Mucosa of stomach (tissue), 1 donor: ENCODE data around the gene ZNF813.
"Not testable (repeated sequence)": the region's sequence is repeated elsewhere in the genome, so short reads cannot be mapped to it uniquely, and the experiment has no call there.

Source experiments
- H3K27me3 ChIP-seq: one replicate; pipeline ENCODE4 v1.7.0; 2013; ENCODE audit warnings: mild to moderate bottlenecking, low read length; ENCODE audit not compliant: control insufficient read depth, insufficient read depth
- H3K36me3 ChIP-seq: one replicate; pipeline ENCODE4 v1.7.0; 2013; ENCODE audit warnings: low read length; ENCODE audit not compliant: control insufficient read depth, insufficient read depth
- H3K4me1 ChIP-seq: one replicate; pipeline ENCODE4 v1.7.0; 2013; ENCODE audit warnings: mild to moderate bottlenecking, low read length; ENCODE audit not compliant: control insufficient read depth, insufficient read depth
- H3K4me3 ChIP-seq: one replicate; pipeline ENCODE4 v1.7.0; 2013; ENCODE audit warnings: low read length
- H3K9ac ChIP-seq: one replicate; pipeline ENCODE4 v1.7.0; 2013; ENCODE audit warnings: mild to moderate bottlenecking, low read length, moderate library complexity
- H3K9me3 ChIP-seq: one replicate; pipeline ENCODE4 v1.7.0; 2013; ENCODE audit warnings: mild to moderate bottlenecking, low read length, moderate library complexity; ENCODE audit not compliant: control insufficient read depth
- donor health status: Pancreatic carcinoma.

The ZNF813 gene

DNA sequence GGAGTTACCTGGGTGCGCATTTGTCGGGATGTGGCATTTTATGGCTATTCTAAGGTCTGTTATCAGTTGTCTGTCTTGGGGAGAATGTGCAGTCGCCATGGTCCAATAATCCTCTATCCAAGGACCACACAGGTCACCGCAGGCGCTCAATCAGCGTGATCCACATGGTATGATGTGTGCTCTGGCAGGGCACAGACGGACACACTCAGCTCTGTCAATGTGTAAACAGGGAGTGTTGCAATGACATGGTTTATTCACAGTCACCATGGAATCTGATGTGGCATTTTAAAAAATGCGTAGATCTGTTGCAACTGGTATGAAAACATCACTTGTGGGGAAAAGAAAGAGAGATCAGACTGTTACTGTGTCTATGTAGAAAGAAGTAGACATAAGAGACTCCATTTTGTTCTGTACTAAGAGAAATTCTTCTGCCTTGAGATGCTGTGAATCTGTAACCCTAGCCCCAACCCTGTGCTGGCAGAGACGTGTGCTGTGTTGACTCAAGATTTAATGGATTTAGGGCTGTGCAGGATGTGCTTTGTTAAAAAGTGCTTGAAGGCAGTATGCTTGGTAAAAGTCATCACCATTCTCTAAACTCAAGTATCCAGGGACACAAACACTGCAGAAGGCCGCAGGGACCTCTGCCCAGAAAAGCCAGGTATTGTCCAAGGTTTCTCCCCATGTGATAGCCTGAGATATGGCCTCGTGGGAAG, 29.9 kb downstream of the ZNF813 start:
- H3K9me3 ChIP-seq, H3K36me3 ChIP-seq, H3K4me3 ChIP-seq, H3K9ac ChIP-seq, H3K27me3 ChIP-seq, H3K4me1 ChIP-seq: not testable (repeated sequence)

DNA sequence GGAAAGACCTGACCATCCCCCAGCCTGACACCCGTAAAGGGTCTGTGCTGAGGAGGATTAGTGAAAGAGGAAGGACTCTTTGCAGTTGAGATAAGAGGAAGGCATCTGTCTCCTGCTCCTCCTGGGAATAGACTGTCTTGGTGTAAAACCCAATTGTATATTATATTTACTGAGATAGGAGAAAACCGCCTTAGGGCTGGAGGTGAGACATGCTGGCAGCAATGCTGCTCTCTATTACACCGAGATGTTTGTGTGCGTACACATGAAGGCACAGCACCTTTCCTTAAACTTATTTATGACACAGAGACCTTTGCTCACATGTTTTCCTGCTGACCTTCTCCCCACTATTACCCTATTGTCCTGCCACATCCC, 30.5 kb downstream of the ZNF813 start:
- not testable (repeated sequence) for H3K36me3 ChIP-seq, H3K27me3 ChIP-seq, H3K4me3 ChIP-seq, H3K4me1 ChIP-seq, H3K9ac ChIP-seq, H3K9me3 ChIP-seq

DNA sequence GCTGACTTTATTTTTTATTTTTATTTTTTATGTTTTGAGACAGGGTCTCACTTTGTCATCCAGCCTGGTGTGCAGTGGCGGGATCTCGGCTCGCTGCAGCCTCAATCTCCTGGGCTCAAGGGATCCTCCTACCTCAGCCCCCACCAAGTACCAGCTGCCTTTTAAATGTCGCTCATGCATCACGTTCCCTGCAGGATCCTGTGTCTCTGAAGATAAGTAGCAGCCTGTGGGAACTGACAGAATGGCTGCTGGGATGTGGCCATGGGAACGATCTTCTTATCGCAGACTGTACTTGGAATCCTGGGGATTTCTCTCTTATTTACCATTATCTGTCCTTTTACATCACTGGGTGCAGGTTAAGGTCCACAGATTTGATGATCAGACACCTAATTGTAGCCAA, 35.6 kb downstream of the ZNF813 start:
- not testable (repeated sequence) for H3K9ac ChIP-seq, H3K4me3 ChIP-seq, H3K36me3 ChIP-seq, H3K27me3 ChIP-seq, H3K4me1 ChIP-seq, H3K9me3 ChIP-seq

DNA sequence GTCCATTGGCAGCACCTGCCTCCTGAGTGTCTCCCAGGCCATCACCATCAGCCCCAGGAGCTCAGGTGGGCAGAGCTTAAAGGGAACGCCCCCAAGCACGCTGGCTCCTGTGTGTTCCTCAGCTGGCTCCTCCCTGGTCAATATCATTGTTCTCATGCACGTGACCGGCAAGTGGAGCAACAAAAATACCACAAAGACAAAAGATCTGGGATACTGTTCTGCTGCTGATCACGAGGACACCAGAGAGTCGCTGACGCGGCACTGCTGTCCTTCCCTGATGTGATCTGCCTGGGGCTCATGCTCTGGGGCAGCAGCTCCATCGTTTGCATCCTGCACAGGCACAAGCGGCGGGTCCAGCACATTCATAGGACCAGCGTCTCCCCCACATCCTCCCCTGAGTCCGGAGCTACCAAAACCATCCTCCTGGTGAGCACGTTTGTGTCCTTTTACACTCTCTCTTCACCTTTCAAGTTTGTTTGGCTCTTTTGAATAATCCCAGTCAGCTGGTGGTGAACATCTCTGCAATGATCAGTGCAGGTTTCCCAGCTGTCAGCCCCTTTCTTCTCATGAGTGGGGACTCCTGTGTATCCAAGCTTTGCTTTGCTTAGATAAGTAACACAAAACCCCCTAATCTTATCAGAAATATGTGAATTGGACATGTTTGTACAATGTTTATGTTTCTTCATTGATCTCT, 36.3 kb downstream of the ZNF813 start:
- not testable (repeated sequence) for H3K27me3 ChIP-seq, H3K4me3 ChIP-seq, H3K9ac ChIP-seq, H3K36me3 ChIP-seq, H3K4me1 ChIP-seq, H3K9me3 ChIP-seq

DNA sequence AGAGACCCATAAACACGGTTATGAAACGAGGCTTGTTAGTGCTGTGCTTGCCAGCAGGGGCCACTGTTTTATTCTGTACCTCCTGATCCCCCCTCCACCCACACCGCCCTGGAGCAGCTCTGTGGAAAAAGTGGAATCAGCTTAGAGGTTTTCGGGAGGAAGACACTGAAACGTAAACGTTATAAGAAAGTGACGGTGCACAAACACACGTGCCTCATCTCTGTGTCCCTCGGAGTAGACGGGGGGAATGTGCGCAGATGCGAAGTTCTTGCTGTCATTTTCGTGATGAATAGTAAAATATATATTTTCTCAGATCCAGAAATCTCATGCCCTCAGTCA, 36.8 kb downstream of the ZNF813 start:
- not testable (repeated sequence) for H3K27me3 ChIP-seq, H3K9ac ChIP-seq, H3K4me1 ChIP-seq, H3K9me3 ChIP-seq, H3K4me3 ChIP-seq, H3K36me3 ChIP-seq

DNA sequence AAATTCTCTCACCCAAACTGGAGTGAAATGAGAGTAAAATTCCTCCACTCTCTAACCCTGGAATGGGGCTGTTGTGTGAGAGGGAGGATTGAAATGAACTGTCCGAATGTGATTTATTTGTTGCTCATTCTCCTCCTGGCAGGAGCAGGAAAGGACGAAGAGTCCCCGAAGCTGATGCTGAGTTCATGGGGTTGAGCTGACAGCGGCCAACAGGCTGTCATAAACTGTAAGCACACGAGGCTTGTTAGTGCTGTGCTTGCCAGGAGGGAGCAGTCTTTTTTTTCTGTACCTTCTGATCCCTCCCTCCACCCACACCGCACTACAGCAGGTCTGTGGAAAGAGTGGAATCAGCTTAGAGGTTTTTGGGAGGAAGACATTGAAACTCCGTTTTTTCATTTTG, 37.4 kb downstream of the ZNF813 start:
- H3K4me3 ChIP-seq = no peak overlapping the region
- no peaks in the 10 kb centered on the region for H3K27me3 ChIP-seq

DNA sequence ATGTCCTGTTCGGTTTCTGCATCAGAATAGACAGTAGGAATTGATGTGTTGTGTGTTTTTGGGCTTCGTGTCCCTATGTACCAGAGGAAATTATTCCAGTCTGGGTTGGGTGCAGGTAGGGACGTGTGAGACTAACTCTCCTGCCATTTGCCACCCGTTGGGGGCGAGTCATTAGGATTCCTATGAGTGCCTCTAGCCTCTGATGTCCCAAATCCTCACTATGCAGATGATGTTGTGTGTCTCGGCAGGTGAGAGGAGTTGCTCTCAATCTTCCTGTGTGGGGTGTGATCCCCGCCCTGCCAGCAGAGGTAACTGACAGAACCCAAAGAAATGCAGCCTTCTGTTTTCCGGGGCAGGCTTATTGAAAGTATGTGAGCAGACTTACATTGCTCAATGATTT, 39.2 kb downstream of the ZNF813 start:
- no peaks in the 10 kb centered on the region for H3K4me1 ChIP-seq
- H3K9ac ChIP-seq = no peak overlapping the region
- H3K4me3 ChIP-seq = no peak overlapping the region
- no peaks in the 10 kb centered on the region for H3K9me3 ChIP-seq
- H3K36me3 ChIP-seq = no peaks in the 10 kb centered on the region
- H3K27me3 ChIP-seq = no peaks in the 10 kb centered on the region

More for the DNA sequence above, 37.4 kb downstream of the ZNF813 start:
- Histone ChIP-seq H3K9me3 (no peaks in the 10 kb centered on the region), H3K9ac (no peak overlapping the region), H3K4me1 (no peaks in the 10 kb centered on the region), H3K36me3 (no peaks in the 10 kb centered on the region)

DNA sequence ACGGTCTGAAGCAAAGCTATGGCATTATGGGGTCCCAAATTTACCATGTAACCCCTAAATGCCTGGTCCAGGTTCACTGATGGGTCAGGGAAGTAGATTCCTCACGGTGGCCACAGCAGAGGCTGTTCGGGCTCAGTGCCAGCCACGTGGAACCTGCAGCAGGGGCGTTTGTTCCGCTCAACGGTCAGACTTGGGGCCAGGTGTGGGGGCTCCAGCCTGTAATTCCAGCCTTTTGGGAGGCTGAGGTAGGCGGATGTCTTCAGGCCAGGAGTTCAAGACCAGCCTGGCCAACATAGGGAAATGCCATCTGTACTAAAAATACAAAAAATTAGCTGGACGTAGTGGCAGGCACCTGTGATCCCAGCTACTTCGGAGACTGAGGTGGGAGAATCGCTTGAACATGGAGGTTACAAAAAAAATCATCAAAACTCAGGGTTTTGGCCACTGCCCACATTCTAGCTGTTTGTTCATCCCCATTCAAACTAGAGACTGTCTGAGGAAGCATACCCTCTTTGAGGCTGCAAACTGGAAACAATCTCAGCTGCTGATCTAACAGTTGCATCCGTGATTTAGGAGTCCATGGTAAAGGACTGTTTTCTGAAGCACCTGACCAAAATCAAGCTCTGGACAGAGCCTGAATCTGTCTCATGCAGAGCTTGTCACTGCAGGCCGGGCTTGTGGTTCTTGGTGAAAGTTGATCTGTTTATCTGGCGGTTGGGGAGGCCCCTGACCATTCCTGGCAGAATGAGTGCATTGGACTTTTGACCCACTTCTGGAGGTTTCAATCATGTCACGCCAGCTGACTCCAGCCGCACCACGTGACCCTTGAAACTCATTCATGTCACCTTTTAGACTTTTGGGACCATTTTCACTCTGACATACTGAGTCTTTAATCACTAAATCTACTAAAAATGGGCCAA, 40.2 kb downstream of the ZNF813 start:
- Histone ChIP-seq H3K4me3 (no peak overlapping the region), H3K27me3 (no peaks in the 10 kb centered on the region), H3K9me3 (no peaks in the 10 kb centered on the region), H3K36me3 (no peaks in the 10 kb centered on the region), H3K9ac (no peak overlapping the region), H3K4me1 (no peaks in the 10 kb centered on the region)

DNA sequence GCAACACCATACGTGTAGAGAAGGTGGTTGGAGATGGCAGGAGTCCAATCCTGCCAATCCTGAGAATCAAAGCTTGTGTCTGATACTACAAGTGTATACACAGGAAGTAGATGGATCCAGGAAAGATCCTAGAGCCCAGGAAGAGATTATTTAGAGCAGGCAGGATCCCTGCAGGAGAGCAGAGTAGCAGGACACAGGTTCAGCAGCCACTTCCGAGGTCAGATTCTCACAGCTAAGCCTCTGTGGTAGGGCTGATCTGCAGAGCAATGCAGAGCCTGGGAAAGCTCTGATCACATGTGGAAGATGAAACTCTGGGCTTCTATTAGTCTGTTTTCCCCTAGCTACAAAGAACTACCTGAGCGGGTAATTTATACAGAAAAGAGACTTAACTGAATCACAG, 41.9 kb downstream of the ZNF813 start:
- Histone ChIP-seq H3K27me3 (no peaks in the 10 kb centered on the region), H3K4me3 (no peak overlapping the region), H3K36me3 (no peaks in the 10 kb centered on the region), H3K9me3 (no peaks in the 10 kb centered on the region), H3K9ac (no peak overlapping the region), H3K4me1 (no peaks in the 10 kb centered on the region)

DNA sequence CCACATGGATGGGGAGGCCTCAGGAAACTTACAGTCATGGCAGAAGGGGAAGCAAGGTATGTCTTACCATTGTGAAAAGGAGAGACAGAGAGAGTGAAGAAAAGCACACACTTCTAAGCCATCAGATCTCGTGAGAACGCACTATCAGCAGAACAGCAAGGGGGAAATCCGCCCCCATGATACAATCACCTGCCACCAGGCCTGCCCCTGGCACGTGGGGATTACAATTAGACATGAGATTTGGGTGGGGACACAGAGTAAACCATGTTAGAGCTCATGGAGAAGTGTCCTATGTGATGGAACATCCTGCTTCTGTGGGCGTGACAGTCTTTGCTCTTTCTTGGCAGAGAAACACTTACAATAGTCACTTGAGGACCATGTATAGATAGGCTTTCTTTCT, 42.3 kb downstream of the ZNF813 start:
- Histone ChIP-seq H3K36me3 (no peaks in the 10 kb centered on the region), H3K4me1 (no peaks in the 10 kb centered on the region), H3K27me3 (no peaks in the 10 kb centered on the region), H3K9ac (no peak overlapping the region), H3K4me3 (no peak overlapping the region), H3K9me3 (no peaks in the 10 kb centered on the region)

DNA sequence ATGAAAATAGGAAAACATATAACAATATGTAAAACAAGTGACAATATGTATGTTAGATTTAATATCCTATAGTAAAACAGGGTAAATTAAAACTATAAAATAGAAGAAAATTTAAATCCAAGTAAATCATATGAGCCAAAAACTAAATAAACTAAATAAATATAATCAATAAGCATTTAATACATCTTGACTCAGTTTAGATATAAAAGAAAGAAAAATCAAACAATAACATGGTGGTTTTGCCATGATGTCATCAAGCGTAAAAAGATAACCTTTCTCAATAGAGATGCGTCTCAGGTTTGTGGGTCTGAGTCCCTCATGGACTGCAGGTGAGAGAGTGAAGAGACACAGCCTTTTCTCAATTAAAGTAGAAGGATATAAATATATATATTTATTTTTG, 43.8 kb downstream of the ZNF813 start:
- H3K36me3 ChIP-seq = no peaks in the 10 kb centered on the region
- no peaks in the 10 kb centered on the region for H3K9me3 ChIP-seq
- H3K4me1 ChIP-seq = no peaks in the 10 kb centered on the region
- no peak overlapping the region for H3K4me3 ChIP-seq
- no peaks in the 10 kb centered on the region for H3K27me3 ChIP-seq
- H3K9ac ChIP-seq = no peak overlapping the region

DNA sequence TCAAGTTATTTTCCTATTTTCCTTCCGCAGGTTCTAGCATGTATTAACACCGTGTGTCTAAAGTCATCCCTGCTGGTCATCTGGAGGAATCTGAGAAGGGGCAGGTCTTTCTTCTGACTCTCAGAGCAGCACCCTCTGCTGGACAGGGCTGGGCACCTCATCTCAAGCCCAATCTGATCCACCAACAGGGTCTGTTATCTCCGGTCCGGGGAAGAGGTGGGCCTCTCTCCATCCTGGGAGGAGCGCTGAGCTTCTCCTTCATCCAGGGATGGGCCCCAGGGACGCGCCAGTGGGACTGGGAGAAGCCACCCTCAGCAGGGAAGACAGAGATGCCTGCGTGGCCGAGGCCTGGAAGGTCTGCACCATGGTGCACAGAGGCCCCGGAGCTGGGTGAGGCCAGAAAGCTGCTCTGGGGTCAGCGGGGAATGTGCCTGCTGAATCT, 44.4 kb downstream of the ZNF813 start:
- no peaks in the 10 kb centered on the region for H3K27me3 ChIP-seq
- H3K9ac ChIP-seq = no peak overlapping the region
- H3K4me3 ChIP-seq = no peak overlapping the region
- H3K4me1 ChIP-seq = no peaks in the 10 kb centered on the region
- H3K36me3 ChIP-seq = no peaks in the 10 kb centered on the region
- H3K9me3 ChIP-seq = no peaks in the 10 kb centered on the region
